Measurements from ENCODE around the gene EML5.
A peak's percentile ranks its signal among the peaks of the same experiment; 100 is the strongest.

Gene EML5

GRCh38 chr14:88563845-88564244, 228.9 kb downstream of the EML5 start:
- peak overlapping the region; percentile 98 for H3K4me3 ChIP-seq (ENCODE audit: low read depth, low read length)
- TF ChIP-seq MYC (IDR thresholded peaks at IDR 0.05; ENCODE audit: low read depth, low read length) (no peak), CTCF (IDR thresholded peaks at IDR 0.05; ENCODE audit: low read depth, low read length) (no peak), POLR2A (IDR thresholded peaks at IDR 0.05; ENCODE audit: extremely low read depth, insufficient read length) (no peak)
- TF ChIP-seq, protein P1, sequence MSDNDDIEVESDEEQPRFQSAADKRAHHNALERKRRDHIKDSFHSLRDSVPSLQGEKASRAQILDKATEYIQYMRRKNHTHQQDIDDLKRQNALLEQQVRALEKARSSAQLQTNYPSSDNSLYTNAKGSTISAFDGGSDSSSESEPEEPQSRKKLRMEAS (IDR thresholded peaks at IDR 0.05; ENCODE audit: low read depth, low read length): no peak
- no peak for DNase-seq (ENCODE audit: low read depth)

DNA sequence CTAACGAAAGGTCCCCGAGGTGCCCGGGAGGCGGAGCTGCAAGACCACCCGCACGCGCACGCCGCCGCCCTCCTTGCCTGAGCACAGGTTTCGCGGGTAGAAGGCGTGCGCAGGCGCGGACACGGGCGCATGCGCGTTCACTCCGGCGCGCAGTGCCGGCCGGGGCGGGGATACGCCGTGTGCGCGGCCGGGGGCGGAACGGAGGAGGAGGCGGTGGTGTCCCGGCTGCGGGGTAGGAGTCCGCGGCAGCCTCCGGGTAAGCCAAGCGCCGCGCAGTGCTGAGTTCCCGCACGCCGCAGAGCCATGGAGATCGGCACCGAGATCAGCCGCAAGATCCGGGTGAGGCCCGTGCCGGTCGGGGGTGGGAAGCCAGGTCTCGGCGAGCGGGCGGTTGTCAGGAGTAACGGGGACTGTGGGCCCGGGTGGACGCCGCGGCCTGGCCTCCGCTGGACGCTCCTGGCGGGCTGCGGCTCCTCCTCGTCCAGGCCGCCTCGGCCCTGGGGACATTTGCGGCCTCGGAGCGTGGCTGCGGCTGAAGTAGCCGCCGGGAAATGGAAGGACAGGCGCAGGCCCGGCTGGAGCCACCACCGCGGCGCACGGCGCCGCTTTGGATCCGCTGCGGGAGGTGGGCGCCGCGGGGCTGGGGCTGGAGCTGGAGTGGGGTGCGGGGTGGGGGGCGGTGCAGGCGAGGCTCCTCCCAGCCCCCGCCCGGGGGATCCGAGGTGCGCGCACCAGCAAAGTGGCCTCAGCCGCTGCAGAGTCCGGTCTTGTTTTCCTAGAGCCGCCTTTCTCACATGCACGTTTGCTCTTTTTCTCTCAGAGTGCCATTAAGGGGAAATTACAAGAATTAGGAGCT, 229.7 kb downstream of the EML5 start, which contains the start of gene ZC3H14:
TSS of gene ZC3H14 (plus strand) at position 207 of the 856 bp plus-strand sequence. CDS start at position 304, 97 bp downstream.
- H3K4me3 ChIP-seq (ENCODE audit: low read depth, low read length): peak within 1 kb of the TSS; percentile 98
- TF ChIP-seq MYC (IDR thresholded peaks at IDR 0.05; ENCODE audit: low read depth, low read length) (peak; percentile 49; the same call in 1 of the 2 replicates), POLR2A (IDR thresholded peaks at IDR 0.05; ENCODE audit: extremely low read depth, insufficient read length) (peak; percentile 81), CTCF (IDR thresholded peaks at IDR 0.05; ENCODE audit: low read depth, low read length) (no peak)
- TF ChIP-seq, protein P1 (IDR thresholded peaks at IDR 0.05; ENCODE audit: low read depth, low read length): peak; percentile 57; the same call in 1 of the 2 replicates
- DNase-seq (ENCODE audit: low read depth): peak; percentile 91

- no peak for TF ChIP-seq MYC (IDR thresholded peaks at IDR 0.05; ENCODE audit: low read depth, low read length)
- no peak for TF ChIP-seq CTCF (IDR thresholded peaks at IDR 0.05; ENCODE audit: low read depth, low read length)
- TF ChIP-seq, protein P1 (IDR thresholded peaks at IDR 0.05; ENCODE audit: low read depth, low read length): no peak
- H3K4me3 ChIP-seq (ENCODE audit: low read depth, low read length): peak overlapping the region; percentile 77
- DNase-seq (ENCODE audit: low read depth): no peak
Measured at GRCh38 chr14:88562532-88562830, 230.3 kb downstream of the EML5 start.
